Endothelial cell of umbilical vein (primary cell): Measurements from ENCODE around the gene LMF1. TPM values are rescaled to one million over a fixed set of nuclear protein-coding genes. Genes with fewer than 3 reads are reported as not detected.

ENCODE experiments used
- BruUV-seq: library from RNA; stranded (reverse); fragments of 400-500 nt; replicated peaks from 2 replicates; lab custom pipeline; 2021; lab: Mats Ljungman, UMichigan
- CTCF ChIA-PET: fragments of 300-600, 350-600 bp; sonication (Branson Sonifier 250); formaldehyde crosslinking; loops from one replicate; lab custom pipeline; 2021; ENCODE audit warnings: antibody characterized with exemption, inconsistent platforms; lab: Charles Lee
- POLR2A ChIA-PET: fragments of 300-600, 350-600 bp; sonication (Branson Sonifier 250); formaldehyde crosslinking; loops from one replicate; lab custom pipeline; 2021; ENCODE audit warnings: antibody characterized with exemption, inconsistent platforms; lab: Charles Lee
- DNase-seq: peaks from one replicate; pipeline ENCODE4 v3.0.0-alpha.2; 2011; ENCODE audit warnings: low read depth, low spot score
- FAIRE-seq: peaks from 2 replicates; lab custom pipeline; 2011; peaks lifted over from hg19 to GRCh38; lab: Jason Lieb, UNC
- H2AFZ ChIP-seq: 2 replicates; pipeline ENCODE4 v1.6.0; 2012; ENCODE audit warnings: low read depth, low read length, control low read depth, inconsistent platforms
- H3K27ac ChIP-seq: 2 replicates; pipeline ENCODE4 v1.5.1; 2011; ENCODE audit warnings: low read depth, mild to moderate bottlenecking, control low read depth, low read length, moderate library complexity; ENCODE audit not compliant: insufficient read depth
- H3K27me3 ChIP-seq, 2 experiments: 2 replicates each; pipeline versions ENCODE4 v1.6.0 to v1.6.1; 2011; ENCODE audit warnings: low read length in 2 of 2, mixed read lengths in 1 of 2; ENCODE audit not compliant: control insufficient read depth in 2 of 2, insufficient read depth in 2 of 2
- H3K36me3 ChIP-seq, 2 experiments: 2 replicates in 1 of 2; 3 replicates in 1 of 2; pipeline ENCODE4 v1.5.1; 2011; ENCODE audit warnings: low read length in 2 of 2, mild to moderate bottlenecking in 1 of 2, moderate library complexity in 1 of 2; ENCODE audit not compliant: control insufficient read depth in 2 of 2, insufficient read depth in 2 of 2; ENCODE audit errors: extremely low read depth in 1 of 2
- H3K4me1 ChIP-seq: 3 replicates; pipeline ENCODE4 v1.5.1; 2011; ENCODE audit warnings: mild to moderate bottlenecking, low read length; ENCODE audit not compliant: control insufficient read depth, insufficient read depth; ENCODE audit errors: extremely low read depth
- H3K4me2 ChIP-seq: 2 replicates; pipeline ENCODE4 v1.6.1; 2011; ENCODE audit warnings: low read length, control low read depth, mixed read lengths; ENCODE audit not compliant: insufficient read depth
- H3K4me3 ChIP-seq, 3 experiments: fragments of 200-600 bp in 1 of 3; sonication (generic), shearing (Covaris generic) in 1 of 3; replicated peaks in 1 of 3; 2 replicates each; pipeline ENCODE4 v1.5.1; 2011 to 2016; ENCODE audit warnings: control low read depth in 3 of 3, low read length in 3 of 3, mild to moderate bottlenecking in 2 of 3, inconsistent platforms in 1 of 3, low read depth in 1 of 3, moderate library complexity in 1 of 3; ENCODE audit not compliant: insufficient read depth in 1 of 3
- H3K79me2 ChIP-seq: 2 replicates; pipeline ENCODE4 v1.6.0; 2012; ENCODE audit warnings: low read length, inconsistent platforms; ENCODE audit not compliant: control insufficient read depth, insufficient read depth
- H3K9ac ChIP-seq: replicated peaks from 2 replicates; pipeline ENCODE3; 2011; ENCODE audit warnings: low read length, control low read depth; ENCODE audit not compliant: insufficient read depth; ENCODE audit errors: extremely low read depth
- H3K9me1 ChIP-seq: replicated peaks from 3 replicates; pipeline ENCODE4 v1.6.0; 2011; ENCODE audit warnings: mild to moderate bottlenecking, low read length; ENCODE audit not compliant: control insufficient read depth, insufficient read depth; ENCODE audit errors: extremely low read depth
- H3K9me3 ChIP-seq: replicated peaks from 2 replicates; pipeline ENCODE4 v1.5.1; 2012; ENCODE audit warnings: low read length, inconsistent platforms; ENCODE audit not compliant: control insufficient read depth, insufficient read depth
- H4K20me1 ChIP-seq: replicated peaks from 2 replicates; pipeline ENCODE3; 2011; ENCODE audit warnings: mild to moderate bottlenecking, low read length; ENCODE audit not compliant: control insufficient read depth, insufficient read depth; ENCODE audit errors: extremely low read depth
- EZH2 ChIP-seq: IDR thresholded peaks from 2 replicates; pipeline ENCODE4 v1.6.1; 2012; ENCODE audit warnings: borderline replicate concordance, low read depth, mild to moderate bottlenecking, moderate library complexity, low read length, inconsistent platforms; ENCODE audit not compliant: severe bottlenecking
- FOS ChIP-seq: IDR thresholded peaks from 2 replicates; pipeline ENCODE4 v1.6.1; 2011; ENCODE audit warnings: mild to moderate bottlenecking, low read length, moderate library complexity, borderline replicate concordance; ENCODE audit not compliant: insufficient read depth
- GATA2 ChIP-seq: IDR thresholded peaks from 2 replicates; pipeline ENCODE4 v1.7.0; 2011; ENCODE audit warnings: low read depth, mild to moderate bottlenecking, moderate library complexity, mixed read lengths, low read length; ENCODE audit not compliant: insufficient read length, insufficient read depth
- JUN ChIP-seq: IDR thresholded peaks from 2 replicates; pipeline ENCODE4 v1.6.1; 2011; ENCODE audit warnings: borderline replicate concordance, low read depth; ENCODE audit not compliant: insufficient read length, insufficient read depth
- MYC ChIP-seq: IDR thresholded peaks from one replicate; pipeline ENCODE4 v1.6.1; 2011; ENCODE audit warnings: mild to moderate bottlenecking, low read depth, low read length
- POLR2A ChIP-seq: IDR thresholded peaks from 2 replicates; pipeline ENCODE4 v1.6.1; 2012; ENCODE audit warnings: low read depth, mild to moderate bottlenecking, control low read depth, low read length
- POLR2AphosphoS5 ChIP-seq: IDR thresholded peaks from 2 replicates; pipeline ENCODE4 v1.6.1; 2012; ENCODE audit warnings: low read depth, mild to moderate bottlenecking, control low read depth, low read length, moderate library complexity; ENCODE audit not compliant: insufficient read depth
- dilution Hi-C: fragments of 300-500 bp; cut with MboI; formaldehyde crosslinking; loops from one replicate; pipeline ENCODE4 v1.15.0; 2019; ENCODE audit warnings: low sequenced_read_pairs; ENCODE audit not compliant: extremely low pct_ligation_motif_present
- intact Hi-C: fragments of 100-400 bp; cut with micrococcal nuclease; formaldehyde crosslinking; loops from one replicate; pipeline ENCODE4 v1.10.0; 2022
- polyA plus RNA-seq, 4 experiments: library from polyadenylated mRNA; depleted of rRNA in 3 of 4; stranded (reverse) in 3 of 4; unstranded in 1 of 4; fragments of >200 nt; gene quantifications; 2 replicates each; pipeline versions ENCODE4 v1.2.1 to v1.2.3, GENCODE V29; 2011 to 2012; ENCODE audit warnings: missing spikeins in 1 of 4
- total RNA-seq: library from RNA; stranded (reverse); gene quantifications from 2 replicates; pipeline ENCODE4 v1.2.3, GENCODE V29; 2021
- TF ChIP-seq, protein P1 (sequence below), 2 donors: IDR thresholded peaks; 1 replicate in 1 of 2; 2 replicates in 1 of 2; pipeline ENCODE4 v1.5.1; 2011; ENCODE audit warnings: low read length in 2 of 2, mild to moderate bottlenecking in 2 of 2, moderate library complexity in 2 of 2, control low read depth in 1 of 2, inconsistent platforms in 1 of 2, low read depth in 1 of 2; ENCODE audit not compliant: insufficient read depth in 1 of 2; ENCODE audit errors: extremely low read depth in 1 of 2
- TF ChIP-seq, protein P2 (sequence below): IDR thresholded peaks from 2 replicates; pipeline ENCODE4 v1.6.1; 2011; ENCODE audit not compliant: insufficient read depth, insufficient read length

The LMF1 gene
- total and polyA plus RNA-seq, 2 donors (not counting 3 experiments of a cell fraction or from before 2014, with no cell fraction given) = 17.8 TPM

DNA sequence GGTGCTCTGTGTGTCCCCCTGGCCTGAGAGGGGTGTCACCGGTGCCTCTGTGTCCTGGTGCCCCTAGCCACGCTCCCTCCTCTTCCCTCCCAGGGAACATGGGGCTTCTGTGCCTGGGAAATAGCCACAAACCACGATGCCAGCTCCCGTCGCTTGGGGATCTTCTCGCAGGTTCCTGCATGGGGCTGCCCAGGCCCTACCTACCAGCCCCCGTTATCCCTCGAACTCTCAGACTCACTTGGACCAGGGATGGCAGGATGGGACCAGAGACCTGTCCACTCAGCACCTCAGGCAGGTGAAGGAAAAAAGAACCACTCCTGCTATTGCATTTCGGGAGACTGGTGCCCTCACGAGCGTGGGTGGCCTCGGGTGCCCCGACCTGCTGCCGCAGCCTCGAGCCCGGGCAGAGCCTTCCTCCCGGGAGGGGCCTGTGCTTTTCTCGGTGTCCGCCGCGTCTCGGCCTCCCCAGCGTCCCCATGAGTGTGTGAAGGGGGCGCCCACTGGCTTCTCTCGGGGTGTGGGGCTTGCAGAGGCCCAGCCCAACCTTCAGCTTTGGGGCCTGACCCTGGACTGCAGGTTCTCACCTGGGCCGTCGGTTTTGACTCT lies 129.2 kb downstream of the LMF1 start:
- no peaks in the 10 kb centered on the region for H3K9me3 ChIP-seq
- BruUV-seq = no TSS peak
- CTCF ChIA-PET = interaction anchor here (0.6 kb wide), 1 partner anchor 235 kb away, joined by 3 read pairs; no protein-coding TSS in a partner anchor
- no peaks in the 10 kb centered on the region for H3K36me3 ChIP-seq
- H3K79me2 ChIP-seq = no peaks in the 10 kb centered on the region
- intact Hi-C loops (no loop called here), dilution Hi-C loops (no loop called here)
- FAIRE-seq = no peak
- TF ChIP-seq GATA2 (no peak), POLR2AphosphoS5 (no peak), FOS (no peak), EZH2 (no peak), JUN (no peak), MYC (no peak), POLR2A (no peak)
- TF ChIP-seq, protein P1, sequence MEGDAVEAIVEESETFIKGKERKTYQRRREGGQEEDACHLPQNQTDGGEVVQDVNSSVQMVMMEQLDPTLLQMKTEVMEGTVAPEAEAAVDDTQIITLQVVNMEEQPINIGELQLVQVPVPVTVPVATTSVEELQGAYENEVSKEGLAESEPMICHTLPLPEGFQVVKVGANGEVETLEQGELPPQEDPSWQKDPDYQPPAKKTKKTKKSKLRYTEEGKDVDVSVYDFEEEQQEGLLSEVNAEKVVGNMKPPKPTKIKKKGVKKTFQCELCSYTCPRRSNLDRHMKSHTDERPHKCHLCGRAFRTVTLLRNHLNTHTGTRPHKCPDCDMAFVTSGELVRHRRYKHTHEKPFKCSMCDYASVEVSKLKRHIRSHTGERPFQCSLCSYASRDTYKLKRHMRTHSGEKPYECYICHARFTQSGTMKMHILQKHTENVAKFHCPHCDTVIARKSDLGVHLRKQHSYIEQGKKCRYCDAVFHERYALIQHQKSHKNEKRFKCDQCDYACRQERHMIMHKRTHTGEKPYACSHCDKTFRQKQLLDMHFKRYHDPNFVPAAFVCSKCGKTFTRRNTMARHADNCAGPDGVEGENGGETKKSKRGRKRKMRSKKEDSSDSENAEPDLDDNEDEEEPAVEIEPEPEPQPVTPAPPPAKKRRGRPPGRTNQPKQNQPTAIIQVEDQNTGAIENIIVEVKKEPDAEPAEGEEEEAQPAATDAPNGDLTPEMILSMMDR (IDR thresholded peaks at IDR 0.05; ENCODE audit: extremely low read depth in 1 of 2, insufficient read depth in 1 of 2, low read depth in 1 of 2, low read length in 2 of 2) = no peak
- TF ChIP-seq, protein P2, sequence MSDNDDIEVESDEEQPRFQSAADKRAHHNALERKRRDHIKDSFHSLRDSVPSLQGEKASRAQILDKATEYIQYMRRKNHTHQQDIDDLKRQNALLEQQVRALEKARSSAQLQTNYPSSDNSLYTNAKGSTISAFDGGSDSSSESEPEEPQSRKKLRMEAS = no peak
- no peaks in the 10 kb centered on the region for H4K20me1 ChIP-seq
- H3K4me1 ChIP-seq = no peaks in the 10 kb centered on the region
- no peak for DNase-seq
- POLR2A ChIA-PET = no interaction called here
- no peaks in the 10 kb centered on the region for H3K27me3 ChIP-seq
- H3K27ac ChIP-seq = no peak overlapping the region
- H3K4me2 ChIP-seq = no peak overlapping the region
- H3K9ac ChIP-seq = no peak overlapping the region
- no peak overlapping the region for H2AFZ ChIP-seq
- no peak overlapping the region for H3K4me3 ChIP-seq
- H3K9me1 ChIP-seq = no peaks in the 10 kb centered on the region
